NOMO-1 treated with dmso at 0.1 percent for 144 hours (cell line): ENCODE measurements around the gene IQCE.

Source experiments
- DNase-seq: peaks from one replicate; lab custom pipeline; 2025; ENCODE audit not compliant: unreplicated experiment; lab: John Stamatoyannopoulos, UW

The IQCE gene

DNA sequence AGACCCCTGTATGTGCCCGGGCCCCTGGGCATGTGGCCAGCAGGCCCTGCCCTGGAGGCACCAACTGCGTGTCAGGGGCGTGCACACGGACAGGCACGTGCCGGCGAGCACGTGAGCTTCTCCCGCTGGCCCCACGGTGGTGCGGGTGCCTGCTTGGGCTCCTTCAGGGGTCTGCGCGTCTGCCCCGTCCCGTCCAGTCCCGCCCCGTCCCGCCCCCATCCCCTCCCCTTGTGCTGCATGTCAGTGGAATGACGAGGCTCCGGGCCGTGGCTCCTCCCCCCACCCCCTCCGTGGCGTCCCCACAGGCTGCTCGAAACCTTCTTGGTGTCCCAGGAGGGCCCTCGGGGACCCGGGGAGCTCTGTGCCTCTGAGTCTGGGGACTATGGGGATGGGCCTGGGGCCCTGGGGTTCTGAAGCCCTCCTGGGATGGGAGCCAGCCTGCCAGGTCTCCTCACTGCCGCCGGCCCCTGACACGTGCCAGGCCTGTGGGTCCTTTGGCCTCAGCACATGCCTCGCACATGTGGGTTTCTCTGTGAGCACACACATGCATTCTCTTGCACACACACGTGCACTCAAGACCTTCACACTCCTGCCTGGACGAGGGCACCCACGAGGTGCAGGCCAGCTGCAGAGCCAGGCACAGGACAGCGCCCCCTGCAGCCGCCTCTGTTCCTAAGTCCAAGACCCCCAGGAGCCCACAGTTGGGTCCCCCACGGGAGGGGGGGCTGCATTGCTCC, 101.7 kb downstream of the IQCE start:
- no peak for DNase-seq

GRCh38 chr7:2661096-2661449, 102.3 kb downstream of the IQCE start:
- DNase-seq = no peak

- DNase-seq = no peak
Measured at GRCh38 chr7:2661602-2662272, 103.0 kb downstream of the IQCE start.

DNA sequence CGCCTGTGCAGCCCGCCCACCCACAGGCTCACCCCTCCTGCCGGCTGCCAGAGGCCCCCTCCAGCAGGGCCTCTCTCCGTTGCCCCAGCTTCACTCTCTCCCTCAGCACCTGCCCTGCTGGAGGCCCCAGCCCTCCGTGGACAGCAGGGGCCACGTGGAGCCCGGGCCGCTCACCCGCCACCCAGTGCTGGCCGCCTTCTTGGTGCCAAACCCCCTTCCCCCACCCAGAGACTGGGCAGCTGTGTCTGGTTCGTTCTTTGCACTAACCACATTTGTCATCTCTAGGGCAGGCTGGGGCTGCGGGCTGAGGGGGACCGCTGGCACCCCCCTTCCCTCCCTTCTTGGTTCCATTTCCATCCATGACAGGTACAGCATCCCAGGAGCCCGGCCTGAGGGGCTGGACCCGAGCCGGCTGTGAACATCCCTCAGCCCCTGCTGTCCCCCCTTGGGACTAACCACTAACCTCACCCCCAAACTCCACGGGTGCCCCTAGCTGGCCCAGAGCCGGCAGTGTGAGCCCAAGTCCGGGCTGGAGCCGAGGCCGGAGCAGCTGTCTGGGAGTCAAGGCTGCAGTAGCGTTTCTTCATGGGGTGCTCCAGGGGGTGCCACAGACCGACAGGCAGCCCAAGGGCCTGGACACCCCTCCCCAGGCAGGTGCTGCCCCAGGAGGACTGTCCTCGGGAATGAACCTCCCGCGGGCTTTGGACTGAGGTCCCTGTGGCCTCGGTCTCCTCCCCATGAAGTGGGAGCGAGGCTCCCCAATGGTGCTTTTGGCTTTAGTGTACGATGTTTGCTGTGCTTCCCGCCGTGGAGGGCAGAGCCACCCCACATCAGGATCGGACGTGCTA, 103.7 kb downstream of the IQCE start:
- no peak for DNase-seq

- no peak for DNase-seq
Measured at GRCh38 chr7:2663121-2663886, 104.5 kb downstream of the IQCE start.

DNA sequence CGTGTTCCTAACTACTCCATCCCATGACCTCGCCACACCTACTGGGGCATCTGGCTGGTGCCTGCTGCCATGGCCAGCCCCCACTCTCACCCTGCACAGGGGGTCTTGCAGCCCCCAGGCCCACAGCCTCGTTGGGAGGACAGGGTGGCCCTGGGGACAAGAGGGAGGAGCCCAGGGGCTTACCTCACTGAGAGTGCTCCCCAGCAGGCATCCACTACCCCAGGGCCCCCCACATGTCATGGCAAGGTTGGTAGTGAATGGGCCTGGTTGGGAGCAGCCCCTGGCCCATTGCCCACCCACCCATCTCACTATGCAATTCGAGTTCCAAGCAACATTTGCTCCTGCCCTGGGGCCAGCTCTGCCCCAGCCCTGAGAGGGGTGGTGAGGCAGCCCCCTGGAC, 105.2 kb downstream of the IQCE start:
- DNase-seq = no peak
